Loucy (cell line): ENCODE measurements around the gene PLCL2.

Experiments used
- H2AFZ ChIP-seq: fragments of 200-600 bp; sonication (generic); 2 replicates; pipeline ENCODE4 v1.6.0; 2016; ENCODE audit warnings: antibody characterized with exemption, mild to moderate bottlenecking, low read length, moderate library complexity
- H3F3A ChIP-seq: fragments of 200-600 bp; 2 replicates; pipeline ENCODE4 v1.6.0; 2016; ENCODE audit warnings: antibody characterized with exemption, low read depth, mild to moderate bottlenecking
- H3K27me3 ChIP-seq: fragments of 200-600 bp; sonication (generic); 2 replicates; pipeline ENCODE4 v1.6.1; 2014; ENCODE audit warnings: low read length, mild to moderate bottlenecking; ENCODE audit not compliant: insufficient read depth, poor library complexity, severe bottlenecking
- H3K36me3 ChIP-seq: fragments of 200-600 bp; sonication (generic); 2 replicates; pipeline ENCODE4 v1.6.1; 2016; ENCODE audit warnings: low read length; ENCODE audit not compliant: insufficient read depth
- H3K4me1 ChIP-seq: fragments of 200-600 bp; sonication (generic); 2 replicates; pipeline ENCODE4 v1.5.1; 2014; ENCODE audit warnings: low read length, mild to moderate bottlenecking; ENCODE audit not compliant: insufficient read depth, poor library complexity, severe bottlenecking
- H3K4me2 ChIP-seq: fragments of 200-600 bp; sonication (generic); 2 replicates; pipeline ENCODE4 v1.6.0; 2014; ENCODE audit warnings: antibody characterized with exemption, low read length, low read depth, mild to moderate bottlenecking; ENCODE audit not compliant: poor library complexity, severe bottlenecking
- H3K4me3 ChIP-seq: fragments of 200-600 bp; sonication (generic); 2 replicates; pipeline ENCODE4 v1.5.1; 2014; ENCODE audit warnings: low read length, mild to moderate bottlenecking, mixed read lengths; ENCODE audit not compliant: poor library complexity, severe bottlenecking
- H3K79me2 ChIP-seq: fragments of 200-600 bp; sonication (generic); 2 replicates; pipeline ENCODE4 v1.6.1; 2014; ENCODE audit warnings: low read length; ENCODE audit not compliant: insufficient read depth
- H3K9ac ChIP-seq: fragments of 200-600 bp; sonication (generic); 2 replicates; pipeline ENCODE4 v1.6.0; 2014; ENCODE audit warnings: mild to moderate bottlenecking, low read depth, low read length, moderate library complexity; ENCODE audit not compliant: poor library complexity, severe bottlenecking
- H3K9me2 ChIP-seq: fragments of 200-600 bp; sonication (generic); replicated peaks from 2 replicates; pipeline ENCODE4 v1.6.1; 2016; ENCODE audit warnings: low read depth, low read length, mixed read lengths
- H3K9me3 ChIP-seq: fragments of 200-600 bp; sonication (generic); 2 replicates; pipeline ENCODE4 v1.6.1; 2014; ENCODE audit warnings: mild to moderate bottlenecking, antibody characterized with exemption, low read length, low read depth; ENCODE audit not compliant: insufficient read depth
- H4K20me1 ChIP-seq: fragments of 200-600 bp; sonication (generic); 2 replicates; pipeline ENCODE4 v1.6.0; 2014; ENCODE audit warnings: antibody characterized with exemption, low read length, mild to moderate bottlenecking; ENCODE audit not compliant: insufficient read depth, poor library complexity, severe bottlenecking
- EZH2phosphoT487 ChIP-seq: fragments of 200-600 bp; IDR thresholded peaks from 2 replicates; pipeline ENCODE4 v1.6.1; 2018; ENCODE audit warnings: antibody characterized with exemption, mild to moderate bottlenecking, moderate library complexity, borderline replicate concordance
- TF ChIP-seq, protein P1 (sequence below): fragments of 200-600 bp; sonication (generic); conservative IDR thresholded peaks from 2 replicates; pipeline ENCODE4 v1.5.1; 2014; ENCODE audit warnings: mild to moderate bottlenecking, antibody characterized with exemption, low read length

The PLCL2 gene

DNA sequence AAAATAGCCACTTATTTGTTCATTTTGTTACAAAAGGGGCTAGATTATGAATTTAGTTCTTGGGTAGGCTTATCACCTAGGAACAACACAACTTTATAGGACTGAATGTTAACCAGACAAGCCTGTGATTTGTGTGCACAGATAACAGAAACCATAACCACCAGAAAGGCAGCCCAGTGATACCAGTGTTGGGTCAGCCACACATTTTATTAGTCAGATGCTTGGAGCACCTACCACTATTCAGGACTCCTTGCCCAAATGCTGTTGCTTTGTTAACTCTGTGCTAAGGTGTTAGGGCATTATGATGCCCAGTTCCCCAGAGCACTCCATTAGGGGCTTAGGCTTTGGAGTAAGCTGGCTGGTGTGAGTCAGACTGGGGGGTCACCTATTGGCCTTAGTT, 22.5 kb downstream of the PLCL2 start:
- Histone ChIP-seq H3K9me3 (no peaks in the 10 kb centered on the region), H3K36me3 (no peaks in the 10 kb centered on the region), H3K27me3 (no peaks in the 10 kb centered on the region), H3K79me2 (peaks cover 36% of the 10 kb centered on the region; the same call in 1 of the 2 replicates), H3K4me3 (peak overlapping the region; percentile 5), H3K4me1 (peaks cover 33% of the 10 kb centered on the region), H3K9me2 (no peaks in the 10 kb centered on the region), H3K4me2 (peak overlapping the region; percentile 56), H4K20me1 (no peaks in the 10 kb centered on the region), H3F3A (no peaks in the 10 kb centered on the region; the same call in 1 of the 2 replicates), H3K9ac (no peak overlapping the region), H2AFZ (no peak overlapping the region)
- TF ChIP-seq, protein P1, sequence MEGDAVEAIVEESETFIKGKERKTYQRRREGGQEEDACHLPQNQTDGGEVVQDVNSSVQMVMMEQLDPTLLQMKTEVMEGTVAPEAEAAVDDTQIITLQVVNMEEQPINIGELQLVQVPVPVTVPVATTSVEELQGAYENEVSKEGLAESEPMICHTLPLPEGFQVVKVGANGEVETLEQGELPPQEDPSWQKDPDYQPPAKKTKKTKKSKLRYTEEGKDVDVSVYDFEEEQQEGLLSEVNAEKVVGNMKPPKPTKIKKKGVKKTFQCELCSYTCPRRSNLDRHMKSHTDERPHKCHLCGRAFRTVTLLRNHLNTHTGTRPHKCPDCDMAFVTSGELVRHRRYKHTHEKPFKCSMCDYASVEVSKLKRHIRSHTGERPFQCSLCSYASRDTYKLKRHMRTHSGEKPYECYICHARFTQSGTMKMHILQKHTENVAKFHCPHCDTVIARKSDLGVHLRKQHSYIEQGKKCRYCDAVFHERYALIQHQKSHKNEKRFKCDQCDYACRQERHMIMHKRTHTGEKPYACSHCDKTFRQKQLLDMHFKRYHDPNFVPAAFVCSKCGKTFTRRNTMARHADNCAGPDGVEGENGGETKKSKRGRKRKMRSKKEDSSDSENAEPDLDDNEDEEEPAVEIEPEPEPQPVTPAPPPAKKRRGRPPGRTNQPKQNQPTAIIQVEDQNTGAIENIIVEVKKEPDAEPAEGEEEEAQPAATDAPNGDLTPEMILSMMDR: no peak
- TF ChIP-seq EZH2phosphoT487: no peak

DNA sequence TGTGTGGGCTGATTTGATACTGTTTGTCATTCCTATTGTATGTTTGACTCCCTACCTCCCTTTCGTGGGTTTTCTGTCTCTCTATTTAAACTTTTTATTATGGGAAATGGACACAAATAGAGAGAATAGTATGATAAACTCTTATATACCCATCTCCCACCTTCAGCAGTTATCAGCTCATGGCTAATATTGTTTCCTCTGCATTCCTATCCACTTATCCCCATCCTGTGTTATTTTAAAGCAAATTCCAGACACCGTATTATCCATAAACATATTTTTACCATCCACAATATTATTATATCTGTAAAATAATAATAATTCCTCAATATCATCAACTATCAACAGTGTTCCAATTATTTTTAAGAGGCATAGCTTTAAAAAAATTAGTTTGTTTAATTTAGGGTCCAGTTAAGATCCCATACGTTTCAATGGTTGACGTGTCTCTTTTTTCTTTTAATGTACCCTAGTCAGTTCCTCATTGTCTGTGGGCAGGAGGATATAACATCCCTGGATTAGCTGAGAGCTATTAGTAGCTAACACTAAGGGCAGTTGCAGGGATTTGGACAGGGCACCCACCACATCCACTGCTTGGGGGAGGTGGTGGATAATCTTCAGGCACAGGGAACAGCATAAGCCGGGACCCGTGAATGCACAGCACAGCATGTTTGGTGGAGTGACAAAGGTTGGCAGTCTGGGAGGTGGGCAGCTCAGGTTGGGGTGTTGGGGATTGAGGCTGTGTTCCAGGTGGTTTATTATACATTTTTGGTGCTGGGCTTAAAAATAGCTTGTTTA, 23.5 kb downstream of the PLCL2 start:
- H3K4me2 ChIP-seq: no peak overlapping the region
- TF ChIP-seq EZH2phosphoT487: no peak
- TF ChIP-seq, protein P1: no peak
- no peak overlapping the region for H3K9ac ChIP-seq
- H3K27me3 ChIP-seq: no peaks in the 10 kb centered on the region
- no peaks in the 10 kb centered on the region for H3K9me3 ChIP-seq
- no peaks in the 10 kb centered on the region for H4K20me1 ChIP-seq
- H3K79me2 ChIP-seq: peaks cover 32% of the 10 kb centered on the region; the same call in 1 of the 2 replicates
- H3K36me3 ChIP-seq: no peaks in the 10 kb centered on the region
- H3F3A ChIP-seq: no peaks in the 10 kb centered on the region; the same call in 1 of the 2 replicates
- no peak overlapping the region for H2AFZ ChIP-seq
- H3K9me2 ChIP-seq: no peaks in the 10 kb centered on the region
- no peak overlapping the region for H3K4me3 ChIP-seq
- H3K4me1 ChIP-seq: peaks cover 33% of the 10 kb centered on the region

DNA sequence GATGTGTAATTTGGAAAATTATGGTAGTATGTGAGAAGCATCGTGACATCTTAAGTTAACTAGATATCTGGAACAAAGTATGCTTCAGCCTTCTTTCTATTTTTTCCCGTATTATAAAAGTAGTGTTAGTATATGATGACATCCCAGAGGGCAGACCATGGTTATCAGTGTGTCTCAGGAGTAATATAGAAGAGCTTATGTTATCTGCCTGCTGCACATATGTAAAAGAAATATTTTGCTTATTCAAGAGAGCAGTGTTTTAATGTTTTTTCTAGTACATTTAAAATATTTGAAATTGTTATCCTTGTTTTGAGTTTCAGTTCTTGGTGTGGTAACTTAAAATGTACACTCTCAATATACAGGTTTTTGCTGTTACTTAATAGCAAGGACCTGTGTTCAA, 24.1 kb downstream of the PLCL2 start:
- peaks cover 30% of the 10 kb centered on the region for H3K4me1 ChIP-seq
- H3K27me3 ChIP-seq: no peaks in the 10 kb centered on the region
- no peak overlapping the region for H2AFZ ChIP-seq
- no peaks in the 10 kb centered on the region for H3K9me2 ChIP-seq
- no peak for TF ChIP-seq EZH2phosphoT487
- TF ChIP-seq, protein P1: no peak
- no peaks in the 10 kb centered on the region for H4K20me1 ChIP-seq
- H3K79me2 ChIP-seq: peaks cover 28% of the 10 kb centered on the region; the same call in 1 of the 2 replicates
- no peak overlapping the region for H3K4me2 ChIP-seq
- no peaks in the 10 kb centered on the region; the same call in 1 of the 2 replicates for H3F3A ChIP-seq
- H3K9ac ChIP-seq: no peak overlapping the region
- H3K9me3 ChIP-seq: no peaks in the 10 kb centered on the region
- no peaks in the 10 kb centered on the region for H3K36me3 ChIP-seq
- H3K4me3 ChIP-seq: no peak overlapping the region
